Stimulated activated CD8-positive, alpha-beta memory T cell treated with anti-CD3 and anti-CD28 coated beads, Interleukin-12 subunit alpha, Interleukin-12 subunit beta, amount 100 ng/mL, for 24 hours (primary cell): ENCODE data around the gene PDP2.

Experiments used
- DNase-seq: peaks from one replicate; pipeline ENCODE4 v3.0.0-alpha.2; 2020; ENCODE audit errors: extremely low read depth

PDP2 gene

GRCh38 chr16:66935314-66936011, 55.1 kb downstream of the PDP2 start, which contains the start of gene CES2:
CES2 (plus strand) TSS chr16:66935516; CDS start chr16:66935636, 120 bp downstream.
- no peak for DNase-seq

DNA sequence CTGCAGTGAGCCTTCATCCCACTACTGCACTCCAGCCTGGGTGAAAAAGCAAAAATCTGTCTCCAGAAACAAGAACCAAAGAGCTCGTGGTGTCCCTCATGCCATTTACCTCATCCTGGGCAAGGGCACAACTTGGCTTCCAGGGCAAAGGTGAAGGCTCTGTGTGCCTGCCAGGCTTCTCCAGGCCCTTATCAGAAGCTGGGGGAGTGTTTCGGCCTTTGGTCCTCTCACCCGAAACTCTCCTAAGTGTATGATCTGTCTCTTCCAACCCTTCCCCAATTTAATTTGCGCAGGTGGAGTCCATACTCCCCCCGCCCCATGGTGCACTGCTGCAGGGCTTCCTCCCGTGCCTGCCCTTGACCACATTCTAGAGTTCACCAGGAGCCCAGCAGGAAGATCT, 56.1 kb downstream of the PDP2 start:
- no peak for DNase-seq

DNA sequence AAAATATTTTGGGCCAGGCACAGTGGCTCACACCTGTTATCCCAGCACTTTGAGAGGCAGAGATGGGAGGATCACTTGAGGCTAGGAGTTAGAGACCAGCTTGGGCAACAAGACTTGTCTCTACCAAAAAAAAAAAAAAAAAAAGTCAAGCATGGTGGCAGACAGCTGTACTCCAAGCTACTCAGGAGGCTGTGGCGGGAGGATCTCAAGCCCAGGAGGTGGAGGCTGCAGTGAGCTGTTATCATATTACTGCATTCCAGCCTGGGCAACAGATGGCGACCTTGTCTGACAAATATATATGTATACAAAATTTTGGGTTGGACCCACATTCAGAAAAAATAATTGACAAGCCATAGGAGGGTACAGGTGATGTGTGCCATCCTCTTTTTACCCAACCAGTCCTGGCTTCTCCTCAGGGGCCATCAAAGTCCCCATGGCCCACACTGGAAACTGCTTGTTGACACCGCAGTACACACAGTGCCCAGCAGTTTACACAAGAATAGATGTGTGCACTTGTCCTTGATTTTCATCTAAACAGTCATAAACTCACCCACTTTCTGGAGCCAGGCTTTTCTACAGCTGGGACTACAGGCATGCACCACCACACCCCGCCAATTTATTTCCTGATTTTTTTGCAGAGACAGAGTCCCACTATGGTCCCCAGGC, 56.7 kb downstream of the PDP2 start:
- DNase-seq = no peak

DNA sequence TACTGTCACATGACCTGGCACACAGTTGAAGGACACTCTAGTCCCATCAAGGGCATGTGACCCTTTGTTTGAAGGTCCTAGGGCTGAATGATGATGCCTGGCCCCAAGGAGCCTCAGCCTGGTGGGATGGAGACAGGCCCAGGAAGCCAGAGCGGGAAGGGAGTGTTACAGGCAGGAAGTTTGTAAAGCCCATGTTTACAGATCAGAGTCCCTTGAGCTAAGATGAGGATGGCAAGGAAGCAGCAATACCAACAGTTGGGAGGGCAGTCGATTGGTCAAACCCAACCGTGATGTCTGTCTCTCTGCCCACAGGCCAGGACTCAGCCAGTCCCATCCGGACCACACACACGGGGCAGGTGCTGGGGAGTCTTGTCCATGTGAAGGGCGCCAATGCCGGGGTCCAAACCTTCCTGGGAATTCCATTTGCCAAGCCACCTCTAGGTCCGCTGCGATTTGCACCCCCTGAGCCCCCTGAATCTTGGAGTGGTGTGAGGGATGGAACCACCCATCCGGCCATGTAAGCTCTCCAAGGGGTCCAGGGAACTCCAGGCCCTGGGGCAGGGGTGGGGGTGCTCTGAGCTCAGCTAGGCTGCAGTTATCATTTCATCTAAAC, 57.5 kb downstream of the PDP2 start:
- DNase-seq = no peak

DNA sequence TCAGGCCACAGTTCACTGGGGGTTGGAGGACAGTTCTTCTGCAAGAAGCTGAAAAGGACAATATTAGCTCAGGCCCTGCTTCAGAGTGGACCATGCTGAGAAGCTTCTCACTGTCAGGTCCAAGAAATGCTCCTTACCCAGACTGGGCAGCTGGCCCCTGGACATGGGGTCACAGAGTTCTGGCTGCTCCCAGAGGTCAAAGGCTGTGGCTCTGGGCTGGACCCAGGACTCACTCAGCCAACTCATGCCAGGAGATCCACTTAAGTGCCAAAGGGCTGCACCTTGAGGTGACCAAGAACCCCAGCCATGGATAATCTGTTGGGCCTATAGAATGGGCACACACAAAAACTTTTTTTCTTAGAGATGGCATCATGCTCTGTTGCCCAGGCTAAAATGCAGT, 59.1 kb downstream of the PDP2 start:
- no peak for DNase-seq

DNA sequence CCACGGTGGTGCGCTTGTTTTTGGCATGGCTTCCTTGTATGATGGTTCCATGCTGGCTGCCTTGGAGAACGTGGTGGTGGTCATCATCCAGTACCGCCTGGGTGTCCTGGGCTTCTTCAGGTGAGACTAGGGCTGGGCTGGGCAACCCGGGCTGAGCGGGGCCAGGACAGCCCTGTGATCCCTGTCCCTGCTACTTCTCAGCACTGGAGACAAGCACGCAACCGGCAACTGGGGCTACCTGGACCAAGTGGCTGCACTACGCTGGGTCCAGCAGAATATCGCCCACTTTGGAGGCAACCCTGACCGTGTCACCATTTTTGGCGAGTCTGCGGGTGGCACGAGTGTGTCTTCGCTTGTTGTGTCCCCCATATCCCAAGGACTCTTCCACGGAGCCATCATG, 59.9 kb downstream of the PDP2 start:
- DNase-seq = no peak
